Activated CD4-positive, alpha-beta T cell treated with anti-CD3 and anti-CD28 coated beads for 24 hours (primary cell): ENCODE data around the gene TRIM69.

Experiments
- DNase-seq, 2 donors: peaks; one replicate each; pipeline ENCODE4 v3.0.0-alpha.2; 2020; ENCODE audit warnings: low read depth in 2 of 2

Gene TRIM69

DNA sequence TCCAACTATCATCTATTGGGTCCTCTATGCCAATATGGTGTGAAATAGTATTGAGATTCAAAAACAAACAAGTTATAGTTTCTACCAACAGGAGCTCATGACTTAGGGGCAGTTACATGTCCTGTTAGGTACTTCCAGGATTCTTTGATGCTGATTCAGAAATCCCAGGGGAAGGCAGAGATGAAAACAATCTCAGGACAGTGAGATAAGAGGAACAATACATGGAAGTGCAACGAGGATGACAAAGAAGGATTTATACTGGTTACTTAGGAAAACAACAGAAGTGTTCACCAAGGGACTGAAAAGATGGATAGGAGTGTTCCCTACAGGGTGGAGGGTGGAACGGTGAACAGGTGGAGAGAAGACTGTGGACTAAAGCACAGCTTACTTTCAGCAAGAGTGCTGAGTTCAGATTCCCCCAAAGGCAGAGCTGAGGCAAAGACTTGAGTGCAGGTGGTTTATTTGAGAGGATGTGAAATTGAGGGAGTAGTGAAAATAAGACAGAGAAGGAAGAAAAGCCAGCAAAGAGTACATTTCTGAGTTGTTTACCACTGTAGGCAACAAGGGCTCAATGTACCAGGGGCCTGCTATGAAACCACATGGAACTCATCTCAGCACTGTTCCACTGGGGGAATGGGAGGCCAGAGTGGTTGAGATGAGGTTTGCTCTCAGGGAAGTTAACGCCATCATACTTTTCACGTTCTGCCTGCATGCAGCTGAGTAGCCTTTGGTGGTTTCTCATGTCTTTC, 68.1 kb downstream of the TRIM69 start:
- no peak for DNase-seq

DNA sequence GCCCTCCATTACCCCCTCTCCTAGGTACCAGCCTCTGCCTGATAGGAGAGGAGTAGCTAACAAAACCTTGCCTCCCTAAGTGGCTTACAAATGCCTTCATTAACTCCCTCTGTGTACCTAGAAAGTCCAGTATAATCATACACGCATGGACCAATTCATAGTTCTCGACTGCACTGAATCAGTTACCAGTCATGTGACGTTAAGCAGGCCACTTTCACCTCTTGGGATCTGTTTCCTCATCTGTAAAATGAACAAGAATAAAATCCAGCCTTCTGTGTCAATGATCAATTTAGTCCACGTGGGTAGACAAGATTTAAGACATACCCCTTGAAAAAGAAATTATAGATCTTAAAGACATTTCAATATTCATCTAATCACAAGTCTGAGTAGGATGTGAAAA, 72.2 kb downstream of the TRIM69 start:
- no peak for DNase-seq

GRCh38 chr15:44810237-44810636, 73.9 kb downstream of the TRIM69 start:
- no peak for DNase-seq

GRCh38 chr15:44811337-44811736, 75.0 kb downstream of the TRIM69 start:
- no peak for DNase-seq

GRCh38 chr15:44812029-44812517, 75.7 kb downstream of the TRIM69 start:
- DNase-seq = no peak

- no peak for DNase-seq
Observed at GRCh38 chr15:44813231-44813630, 76.9 kb downstream of the TRIM69 start.
